ENCODE measurements around the gene TMIGD3.

Gene TMIGD3

GRCh38 chr1:111491070-111491469 lies 12.4 kb downstream of the TMIGD3 start:
- H3K4me1 Mint-ChIP-seq (ENCODE audit: low read depth): no peaks in the 10 kb centered on the region
- H3K27me3 Mint-ChIP-seq: no peaks in the 10 kb centered on the region
- H3K27ac Mint-ChIP-seq: no peak overlapping the region
- peaks cover 6% of the 10 kb centered on the region for H3K9me3 Mint-ChIP-seq (ENCODE audit: low read depth)
- no peak overlapping the region for H3K4me3 Mint-ChIP-seq
- H3K36me3 Mint-ChIP-seq: no peaks in the 10 kb centered on the region

- Mint-ChIP-seq H3K36me3 (no peaks in the 10 kb centered on the region), H3K27ac (no peak overlapping the region), H3K4me3 (no peak overlapping the region), H3K9me3 (ENCODE audit: low read depth) (peaks cover 6% of the 10 kb centered on the region), H3K27me3 (no peaks in the 10 kb centered on the region), H3K4me1 (ENCODE audit: low read depth) (no peaks in the 10 kb centered on the region)
These were observed 13.2 kb downstream of the TMIGD3 start for GRCh38 chr1:111490220-111490619.

- Mint-ChIP-seq H3K9me3 (ENCODE audit: low read depth) (no peaks in the 10 kb centered on the region), H3K36me3 (no peaks in the 10 kb centered on the region), H3K4me3 (no peak overlapping the region), H3K4me1 (ENCODE audit: low read depth) (peaks cover 2% of the 10 kb centered on the region), H3K27ac (no peak overlapping the region), H3K27me3 (no peaks in the 10 kb centered on the region)
These were observed 13.8 kb downstream of the TMIGD3 start for GRCh38 chr1:111489604-111490003.

GRCh38 chr1:111488669-111489068 lies 14.8 kb downstream of the TMIGD3 start:
- Mint-ChIP-seq H3K9me3 (ENCODE audit: low read depth) (no peaks in the 10 kb centered on the region), H3K4me3 (no peak overlapping the region), H3K27me3 (no peaks in the 10 kb centered on the region), H3K27ac (no peak overlapping the region), H3K4me1 (ENCODE audit: low read depth) (peaks cover 2% of the 10 kb centered on the region), H3K36me3 (no peaks in the 10 kb centered on the region)

DNA sequence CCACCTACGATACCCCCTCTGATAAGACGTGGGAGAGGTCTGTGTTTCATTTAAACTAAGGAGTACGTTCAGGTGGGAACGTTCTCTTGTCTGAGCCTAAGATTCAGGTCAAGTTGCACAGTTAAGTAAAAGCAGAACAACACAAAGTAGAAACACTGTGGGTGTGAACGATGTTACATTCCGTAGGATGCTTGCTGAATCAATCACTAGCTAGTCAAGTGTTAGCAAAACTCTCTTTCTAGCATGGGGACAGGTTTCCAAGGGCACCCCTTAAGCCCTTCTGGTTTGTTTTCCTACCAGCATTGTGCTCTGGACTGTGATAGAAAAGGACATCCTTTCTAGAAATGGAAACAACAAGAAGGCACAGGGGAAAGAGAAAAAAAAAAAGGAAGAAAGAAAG lies 16.3 kb downstream of the TMIGD3 start:
- H3K4me1 Mint-ChIP-seq (ENCODE audit: low read depth): peaks cover 2% of the 10 kb centered on the region
- H3K27ac Mint-ChIP-seq: no peak overlapping the region
- no peak overlapping the region for H3K4me3 Mint-ChIP-seq
- no peaks in the 10 kb centered on the region for H3K9me3 Mint-ChIP-seq (ENCODE audit: low read depth)
- no peaks in the 10 kb centered on the region for H3K36me3 Mint-ChIP-seq
- no peaks in the 10 kb centered on the region for H3K27me3 Mint-ChIP-seq

- Mint-ChIP-seq H3K4me3 (no peak overlapping the region), H3K27ac (no peak overlapping the region), H3K36me3 (no peaks in the 10 kb centered on the region), H3K9me3 (ENCODE audit: low read depth) (no peaks in the 10 kb centered on the region), H3K4me1 (ENCODE audit: low read depth) (peaks cover 8% of the 10 kb centered on the region), H3K27me3 (no peaks in the 10 kb centered on the region)
These were observed 17.0 kb downstream of the TMIGD3 start for GRCh38 chr1:111486431-111486830.

DNA sequence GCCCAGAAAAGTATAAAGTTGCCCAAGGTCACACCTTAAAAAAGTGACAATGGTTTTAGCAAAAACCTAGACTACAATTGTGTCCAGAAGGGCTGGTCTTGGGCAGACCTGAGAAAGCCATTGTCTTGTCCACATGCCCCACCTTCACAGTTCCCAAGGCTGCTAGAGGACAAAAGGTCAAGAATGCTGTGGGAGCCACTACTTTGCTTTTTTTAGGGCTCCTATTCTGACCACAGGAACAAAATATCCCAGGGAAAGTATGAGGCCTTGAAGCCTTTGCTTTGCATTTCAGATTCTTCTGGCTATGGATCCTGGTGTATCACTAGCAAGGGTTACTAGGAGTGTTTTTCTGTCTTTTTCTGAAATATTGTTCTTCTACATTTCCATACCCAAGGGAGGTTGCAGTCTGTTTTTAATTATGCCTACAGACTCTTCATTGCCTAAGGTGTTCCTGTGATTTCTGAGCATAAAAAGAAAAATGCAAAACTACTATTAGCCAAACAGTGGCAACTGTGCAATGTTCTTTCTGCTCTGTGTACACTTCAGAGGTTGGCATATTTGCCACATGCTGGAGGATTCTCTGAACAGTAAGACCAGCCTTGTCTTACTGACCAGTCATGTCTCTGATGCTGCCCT lies 18.9 kb downstream of the TMIGD3 start:
- H3K4me3 Mint-ChIP-seq: no peak overlapping the region
- no peaks in the 10 kb centered on the region for H3K9me3 Mint-ChIP-seq (ENCODE audit: low read depth)
- H3K4me1 Mint-ChIP-seq (ENCODE audit: low read depth): peaks cover 15% of the 10 kb centered on the region
- no peaks in the 10 kb centered on the region for H3K36me3 Mint-ChIP-seq
- no peak overlapping the region for H3K27ac Mint-ChIP-seq
- no peaks in the 10 kb centered on the region for H3K27me3 Mint-ChIP-seq

- no peak overlapping the region for H3K4me3 Mint-ChIP-seq
- no peaks in the 10 kb centered on the region for H3K9me3 Mint-ChIP-seq (ENCODE audit: low read depth)
- H3K27ac Mint-ChIP-seq: no peak overlapping the region
- no peaks in the 10 kb centered on the region for H3K27me3 Mint-ChIP-seq
- peaks cover 16% of the 10 kb centered on the region for H3K4me1 Mint-ChIP-seq (ENCODE audit: low read depth)
- H3K36me3 Mint-ChIP-seq: no peaks in the 10 kb centered on the region
These were observed 19.6 kb downstream of the TMIGD3 start for GRCh38 chr1:111483876-111484275.

GRCh38 chr1:111483166-111483565 lies 20.3 kb downstream of the TMIGD3 start:
- Mint-ChIP-seq H3K27me3 (no peaks in the 10 kb centered on the region), H3K4me1 (ENCODE audit: low read depth) (peaks cover 23% of the 10 kb centered on the region), H3K27ac (no peak overlapping the region), H3K9me3 (ENCODE audit: low read depth) (no peaks in the 10 kb centered on the region), H3K36me3 (no peaks in the 10 kb centered on the region), H3K4me3 (no peak overlapping the region)

DNA sequence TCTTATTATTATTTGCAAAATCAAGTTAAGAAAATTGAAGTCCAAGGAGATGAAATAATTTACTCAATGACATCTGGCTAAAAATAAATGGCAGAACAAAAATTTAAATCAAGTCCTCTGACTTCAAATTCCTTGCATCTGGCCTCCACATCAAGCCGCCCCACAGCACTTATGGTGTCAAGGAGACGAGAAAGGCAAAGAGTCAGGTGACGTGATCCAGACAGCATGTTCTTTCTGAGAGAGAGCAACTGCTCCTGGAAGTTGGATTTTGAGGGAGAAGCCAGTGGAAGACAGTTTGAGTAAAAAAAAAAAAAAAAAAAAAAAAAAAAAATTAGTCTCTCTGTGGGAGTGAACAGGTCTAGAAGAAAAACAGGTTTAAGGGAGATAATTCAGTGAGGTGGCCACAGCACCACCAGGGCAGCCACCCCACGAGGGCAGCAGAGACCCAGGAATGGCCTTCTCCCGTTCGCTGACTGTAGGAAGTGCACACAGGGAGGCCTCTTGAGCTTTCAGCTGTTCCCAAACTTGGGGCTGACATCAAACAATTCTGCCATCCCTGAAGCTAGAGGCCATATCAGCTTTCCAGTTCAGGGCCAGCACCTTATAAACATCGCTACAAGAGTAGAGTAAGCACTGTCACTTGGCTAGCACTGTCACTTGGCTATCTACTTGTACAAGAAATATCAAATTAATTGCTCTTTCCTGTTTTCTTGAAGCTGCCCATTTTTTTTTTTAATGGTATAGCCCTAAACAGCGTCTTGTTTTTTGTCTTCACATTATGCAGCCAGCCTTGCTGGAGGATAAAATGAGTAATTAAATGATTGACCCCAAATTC lies 21.8 kb downstream of the TMIGD3 start:
- Mint-ChIP-seq H3K4me3 (no peak overlapping the region), H3K27me3 (no peaks in the 10 kb centered on the region), H3K36me3 (peaks cover 5% of the 10 kb centered on the region), H3K4me1 (ENCODE audit: low read depth) (peaks cover 39% of the 10 kb centered on the region), H3K27ac (peak overlapping the region; percentile 16), H3K9me3 (ENCODE audit: low read depth) (no peaks in the 10 kb centered on the region)

- no peak overlapping the region for H3K27ac Mint-ChIP-seq
- peaks cover 48% of the 10 kb centered on the region for H3K4me1 Mint-ChIP-seq (ENCODE audit: low read depth)
- peaks cover 5% of the 10 kb centered on the region for H3K36me3 Mint-ChIP-seq
These were observed 22.8 kb downstream of the TMIGD3 start for GRCh38 chr1:111480674-111481073.

DNA sequence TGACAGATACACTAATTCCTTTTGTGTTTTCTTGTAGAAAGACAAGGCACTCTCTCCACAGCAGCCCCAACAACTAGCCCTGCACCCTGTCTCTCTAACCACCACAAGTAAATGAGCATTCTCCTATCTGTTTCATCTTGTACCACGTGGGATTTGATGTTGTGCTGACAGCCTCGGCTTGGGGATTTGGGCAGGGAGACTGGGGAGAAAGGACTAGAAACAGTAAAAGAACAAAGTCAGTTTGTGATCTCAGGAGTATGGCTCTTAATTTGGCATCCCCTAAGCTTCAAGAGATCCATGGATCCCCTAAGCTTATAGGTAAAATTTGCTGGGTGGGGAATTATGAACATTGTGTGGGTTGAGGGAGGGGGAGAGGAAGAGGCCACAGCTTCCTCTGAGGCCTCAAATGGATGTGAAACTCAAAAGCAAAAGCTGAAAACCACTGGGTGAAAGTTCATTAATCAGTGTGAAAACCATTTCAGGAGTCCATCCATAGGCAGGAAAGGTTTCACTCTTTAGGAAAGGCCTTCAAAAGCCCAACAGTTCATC lies 26.6 kb downstream of the TMIGD3 start:
- H3K4me3 Mint-ChIP-seq: peak overlapping the region; percentile 89
- peaks cover 72% of the 10 kb centered on the region for H3K4me1 Mint-ChIP-seq (ENCODE audit: low read depth)
- peaks cover 9% of the 10 kb centered on the region for H3K36me3 Mint-ChIP-seq
- H3K27ac Mint-ChIP-seq: peak overlapping the region; percentile 94
- no peaks in the 10 kb centered on the region for H3K27me3 Mint-ChIP-seq
- no peaks in the 10 kb centered on the region for H3K9me3 Mint-ChIP-seq (ENCODE audit: low read depth)

More at GRCh38 chr1:111480674-111481073, 22.8 kb downstream of the TMIGD3 start:
- Mint-ChIP-seq H3K27me3 (no peaks in the 10 kb centered on the region), H3K9me3 (ENCODE audit: low read depth) (no peaks in the 10 kb centered on the region), H3K4me3 (no peak overlapping the region)

- Mint-ChIP-seq H3K4me1 (ENCODE audit: low read depth) (peaks cover 67% of the 10 kb centered on the region), H3K27ac (peak overlapping the region; percentile 94), H3K4me3 (peak overlapping the region; percentile 89), H3K36me3 (peaks cover 9% of the 10 kb centered on the region), H3K9me3 (ENCODE audit: low read depth) (no peaks in the 10 kb centered on the region), H3K27me3 (no peaks in the 10 kb centered on the region)
These were observed 27.2 kb downstream of the TMIGD3 start for GRCh38 chr1:111476214-111476613.

DNA sequence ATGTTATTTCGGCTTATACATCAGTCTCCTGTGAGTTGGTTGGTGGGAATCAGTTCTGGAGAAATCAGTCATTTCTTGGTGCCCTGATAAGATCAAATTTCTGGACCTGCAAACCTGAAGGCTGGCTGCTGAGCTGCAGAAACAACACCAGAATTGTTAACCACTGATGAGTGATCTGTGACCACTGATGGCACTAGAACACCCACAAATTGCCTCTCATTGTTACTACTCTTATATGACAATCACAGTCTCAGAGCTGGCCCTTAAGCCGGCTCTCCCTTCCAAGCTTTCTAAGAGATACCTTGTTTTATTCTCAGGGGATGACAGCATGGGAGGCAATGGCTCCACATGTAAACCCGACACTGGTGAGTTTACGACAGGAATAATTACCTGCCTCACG lies 27.7 kb downstream of the TMIGD3 start:
- H3K4me3 Mint-ChIP-seq: peak overlapping the region; percentile 89
- H3K27ac Mint-ChIP-seq: peak overlapping the region; percentile 94
- no peaks in the 10 kb centered on the region for H3K27me3 Mint-ChIP-seq
- H3K4me1 Mint-ChIP-seq (ENCODE audit: low read depth): peaks cover 66% of the 10 kb centered on the region
- peaks cover 9% of the 10 kb centered on the region for H3K36me3 Mint-ChIP-seq
- H3K9me3 Mint-ChIP-seq (ENCODE audit: low read depth): no peaks in the 10 kb centered on the region

DNA sequence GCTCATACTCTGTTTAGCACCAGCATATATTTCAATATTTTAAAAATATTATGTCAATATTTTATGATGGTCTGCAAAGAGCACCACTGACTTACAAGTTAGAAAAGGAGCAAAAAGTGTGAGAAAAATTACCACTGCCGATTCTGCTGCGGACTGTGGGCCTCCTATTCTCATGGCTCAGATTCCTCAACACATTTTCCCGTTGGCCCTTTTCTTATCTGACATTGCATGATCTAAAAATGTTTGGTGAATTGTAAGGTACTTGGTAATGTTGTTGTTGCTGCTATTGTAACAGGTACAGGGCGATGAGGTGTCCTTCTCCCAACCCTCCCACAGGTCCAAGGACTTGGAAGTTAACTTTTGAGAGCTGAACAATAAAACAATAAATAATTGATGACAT lies 28.9 kb downstream of the TMIGD3 start:
- Mint-ChIP-seq H3K9me3 (ENCODE audit: low read depth) (no peaks in the 10 kb centered on the region), H3K4me1 (ENCODE audit: low read depth) (peaks cover 62% of the 10 kb centered on the region), H3K4me3 (peak overlapping the region; percentile 89)

More for the DNA sequence above, 28.9 kb downstream of the TMIGD3 start:
- peaks cover 9% of the 10 kb centered on the region for H3K36me3 Mint-ChIP-seq
- H3K27ac Mint-ChIP-seq: peak overlapping the region; percentile 94
- H3K27me3 Mint-ChIP-seq: no peaks in the 10 kb centered on the region

Data from activated naive CD8-positive, alpha-beta T cell (primary cell).